ENCODE results near the gene DNAJC4.

- TF ChIP-seq POLR2A (IDR thresholded peaks at IDR 0.05) (no peak), CTCF (IDR thresholded peaks at IDR 0.05) (no peak)
These were observed 10.1 kb upstream of the DNAJC4 start for GRCh38 chr11:64220271-64220670.

Data from transverse colon (tissue), 3 donors.